AG09309 (cell line): ENCODE measurements around the gene GRIK4.

ENCODE experiments used
- DNase-seq: peaks from one replicate; pipeline ENCODE4 v3.0.0-alpha.2; 2010; ENCODE audit warnings: low read depth
- H3K4me3 ChIP-seq: 2 replicates; pipeline ENCODE4 v1.5.1; 2011; ENCODE audit warnings: mild to moderate bottlenecking, low read depth, low read length, moderate library complexity; ENCODE audit not compliant: control insufficient read depth
- CTCF ChIP-seq: IDR thresholded peaks from 2 replicates; pipeline ENCODE4 v1.5.1; 2011; ENCODE audit warnings: mild to moderate bottlenecking, low read depth, low read length, inconsistent platforms; ENCODE audit not compliant: insufficient read depth, control insufficient read depth; ENCODE audit errors: missing control alignments

GRIK4 gene

GRCh38 chr11:120554766-120555432, 43.4 kb downstream of the GRIK4 start:
- DNase-seq, result no peak
- no peak overlapping the region for H3K4me3 ChIP-seq

GRCh38 chr11:120555433-120555773, 43.9 kb downstream of the GRIK4 start:
- no peak overlapping the region for H3K4me3 ChIP-seq
- no peak for DNase-seq
- TF ChIP-seq CTCF, result no peak

More at GRCh38 chr11:120554766-120555432, 43.4 kb downstream of the GRIK4 start:
- TF ChIP-seq CTCF, result no peak

- no peak for DNase-seq
- TF ChIP-seq CTCF, result no peak
- no peak overlapping the region for H3K4me3 ChIP-seq
Measured at GRCh38 chr11:120556797-120557196, 45.2 kb downstream of the GRIK4 start.

- H3K4me3 ChIP-seq, result no peak overlapping the region
- TF ChIP-seq CTCF, result no peak
- no peak for DNase-seq
Measured at GRCh38 chr11:120558744-120559431, 47.3 kb downstream of the GRIK4 start.

- H3K4me3 ChIP-seq, result no peak overlapping the region
- DNase-seq, result no peak
- no peak for TF ChIP-seq CTCF
Measured at GRCh38 chr11:120561286-120561685, 49.7 kb downstream of the GRIK4 start.

GRCh38 chr11:120562806-120563425, 51.4 kb downstream of the GRIK4 start:
- H3K4me3 ChIP-seq, result no peak overlapping the region
- DNase-seq, result no peak
- no peak for TF ChIP-seq CTCF
